Measurements from ENCODE around the gene FAM219A.
A peak's percentile ranks its signal among the peaks of the same experiment; 100 is the strongest.
"Not testable (repeated sequence)": the region's sequence is repeated elsewhere in the genome, so short reads cannot be mapped to it uniquely, and the experiment has no call there.

Gene FAM219A

DNA sequence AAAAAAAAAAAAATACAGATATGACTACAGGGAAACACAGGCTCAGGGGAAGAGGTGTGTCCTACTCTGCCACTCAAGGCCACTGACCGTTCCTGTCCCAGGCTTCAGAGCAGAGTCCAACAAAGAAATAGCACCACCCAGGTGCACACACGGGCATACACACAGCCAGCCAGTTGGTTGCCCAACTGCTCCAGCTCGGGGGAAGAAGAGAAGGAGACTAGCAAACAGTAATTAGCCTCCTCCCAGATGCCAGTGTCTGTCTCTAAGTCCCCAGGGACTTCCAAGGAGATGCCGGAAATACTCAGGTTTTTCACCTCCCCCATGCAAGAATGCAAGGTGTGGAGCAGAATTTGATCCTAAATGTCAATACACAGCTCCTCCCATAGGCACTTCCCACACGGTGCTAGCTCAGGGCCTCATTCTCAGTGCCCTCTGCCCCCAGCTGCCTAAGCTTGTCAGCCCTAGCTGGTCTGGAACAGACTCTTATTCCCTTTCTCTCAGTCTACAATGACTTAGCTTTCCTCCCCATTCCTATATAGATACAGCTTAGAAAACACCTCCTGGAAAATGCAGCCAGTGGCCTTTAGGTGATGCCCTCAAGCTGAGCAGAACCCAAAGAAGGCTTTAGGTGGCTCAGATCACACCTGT, 83.3 kb downstream of the FAM219A start:
- peak; percentile 14 to 60 for DNase-seq

DNA sequence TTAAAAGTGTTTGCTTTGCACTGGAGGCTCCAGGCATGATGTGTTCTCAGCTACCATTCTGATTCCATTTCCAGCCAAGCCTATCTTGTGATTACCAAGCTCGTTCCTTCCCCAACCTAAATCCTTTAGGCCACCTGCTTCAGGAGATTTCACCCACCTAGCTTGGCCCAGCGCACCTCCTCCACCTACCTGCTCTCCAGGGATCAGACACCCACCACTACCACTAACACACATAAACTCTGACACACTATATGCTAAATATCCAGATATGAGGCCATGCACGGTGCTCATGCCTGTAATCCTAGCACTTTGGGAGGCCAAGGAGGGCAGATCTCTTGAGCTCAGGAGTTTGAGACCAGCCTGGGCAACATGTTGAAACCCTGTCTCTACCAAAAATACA, 84.0 kb downstream of the FAM219A start:
- no peak for DNase-seq

- DNase-seq: no peak
These were observed 84.6 kb downstream of the FAM219A start for GRCh38 chr9:34373749-34374148.

- DNase-seq: no peak
These were observed 85.8 kb downstream of the FAM219A start for GRCh38 chr9:34372467-34373011.

DNA sequence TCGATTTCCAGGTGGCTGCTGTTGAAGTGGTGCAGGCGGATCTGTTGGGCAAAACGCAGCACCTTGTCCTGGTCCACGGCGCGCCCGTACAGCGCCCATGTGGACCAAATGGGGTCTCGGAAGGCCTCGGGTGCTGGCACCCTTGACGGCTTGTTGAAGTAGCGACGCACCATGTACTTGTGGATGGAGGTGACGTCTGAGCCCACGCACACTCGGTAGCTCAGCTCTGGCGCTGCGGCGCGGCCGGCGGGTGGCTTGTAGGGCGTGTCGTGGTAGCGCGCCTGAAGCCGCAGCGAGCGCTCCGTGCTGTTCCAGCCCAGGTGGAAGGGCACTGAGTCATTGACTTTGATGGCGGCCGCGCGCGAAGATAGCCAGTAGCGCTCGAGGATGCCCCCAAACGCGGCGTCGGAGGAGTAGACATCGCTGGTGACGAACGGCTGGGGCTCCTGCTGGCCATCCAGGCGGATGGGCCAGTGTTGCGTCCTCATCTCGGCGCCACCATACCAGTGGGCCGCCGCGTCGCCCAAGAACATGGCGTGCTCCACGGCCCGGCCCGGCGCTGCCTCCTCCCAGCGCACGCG, 86.4 kb downstream of the FAM219A start:
- no peak for DNase-seq

DNA sequence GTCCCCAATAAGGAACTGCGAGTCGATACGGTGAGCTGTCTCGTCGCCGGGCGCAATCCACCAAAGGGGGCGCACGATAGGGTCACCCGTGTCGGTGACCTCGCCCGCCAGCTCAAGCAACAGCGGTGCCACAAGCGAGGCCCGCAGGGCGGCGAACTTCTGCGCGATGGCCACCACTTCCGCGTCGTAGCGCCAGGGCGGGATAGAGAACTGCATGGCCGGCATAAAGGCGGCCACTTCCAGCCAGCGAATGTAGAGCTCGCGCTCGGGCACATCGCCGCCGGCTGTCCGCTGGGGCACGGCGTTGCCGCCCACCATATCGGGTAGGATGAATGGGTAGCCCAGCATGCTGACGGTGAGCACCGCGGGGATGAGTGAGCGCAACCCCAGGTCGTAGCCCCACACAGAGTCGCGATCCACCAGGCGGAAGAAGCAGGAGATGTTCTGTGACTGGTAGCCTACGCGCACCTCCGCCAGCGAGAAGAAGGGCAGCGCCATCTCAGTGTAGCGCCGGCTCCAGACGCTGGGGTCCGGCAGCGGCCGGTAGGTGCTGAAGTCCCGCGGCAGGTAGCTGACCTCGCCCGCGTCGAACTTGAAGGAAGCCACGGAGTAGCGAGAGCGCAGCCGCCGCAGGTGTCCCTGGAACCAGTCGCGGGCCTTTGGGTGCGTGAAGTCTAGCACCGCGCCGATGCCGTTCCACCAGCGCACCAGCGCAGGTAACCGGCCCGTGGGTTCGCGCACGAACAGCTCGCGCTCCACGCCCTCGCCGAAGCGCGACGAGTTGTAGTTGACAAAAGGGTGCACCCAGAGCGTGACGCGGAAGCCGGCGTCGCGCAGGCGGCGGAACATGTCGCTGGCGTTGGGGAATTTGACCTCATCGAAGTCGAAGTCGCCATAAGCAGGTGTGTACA, 87.1 kb downstream of the FAM219A start:
- DNase-seq: no peak

DNA sequence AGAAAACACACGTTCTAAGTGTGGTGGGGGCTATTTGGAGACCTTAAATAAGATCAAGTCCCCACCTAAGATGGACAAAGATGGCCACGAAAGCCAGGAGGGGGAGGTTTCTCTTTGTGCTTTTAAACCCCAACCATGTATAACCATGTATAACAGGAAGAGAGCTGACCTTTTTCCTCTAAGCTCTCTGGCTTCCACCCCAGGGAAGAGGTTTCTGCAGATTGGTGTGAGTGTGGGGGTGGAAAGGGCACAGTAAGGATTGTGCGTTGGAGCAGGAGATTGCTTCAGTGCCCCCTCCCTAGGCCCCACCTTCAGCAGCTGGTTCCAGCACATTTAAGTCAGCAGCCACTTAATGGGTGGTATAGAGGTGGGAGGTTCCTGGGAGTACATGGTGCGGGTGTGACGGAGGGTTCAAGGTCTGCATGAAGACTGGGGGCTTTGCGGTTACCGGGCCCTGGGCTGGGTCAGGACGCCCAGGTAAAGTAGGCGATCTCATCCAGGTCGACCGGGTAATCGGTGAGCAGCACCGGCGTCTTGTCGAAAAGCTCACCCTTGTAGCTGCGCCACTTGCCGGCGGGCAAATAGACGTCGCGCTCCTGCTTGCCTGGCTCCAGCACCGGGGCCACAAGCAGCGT, 87.9 kb downstream of the FAM219A start:
- no peak for DNase-seq

GRCh38 chr9:34369636-34370035, 88.7 kb downstream of the FAM219A start:
- DNase-seq: no peak

DNA sequence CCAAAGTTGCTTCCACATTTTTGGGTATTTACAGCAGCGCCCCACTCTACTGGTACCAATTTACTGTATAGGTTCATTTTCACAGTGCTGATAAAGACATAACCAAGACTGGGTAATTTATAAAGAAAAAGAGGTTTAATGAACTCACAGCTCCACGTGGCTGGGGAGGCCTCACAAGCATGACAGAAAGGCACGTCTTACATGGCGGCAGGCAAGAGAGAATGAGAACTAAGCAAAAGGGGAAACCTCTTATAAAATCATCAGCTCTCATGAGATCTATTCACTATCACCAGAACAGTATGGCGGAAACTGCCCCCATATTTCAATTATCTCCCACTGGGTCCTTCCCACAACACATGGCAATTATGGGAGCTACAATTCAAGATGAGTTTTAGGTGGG, 89.6 kb downstream of the FAM219A start:
- DNase-seq: not testable (repeated sequence)

DNA sequence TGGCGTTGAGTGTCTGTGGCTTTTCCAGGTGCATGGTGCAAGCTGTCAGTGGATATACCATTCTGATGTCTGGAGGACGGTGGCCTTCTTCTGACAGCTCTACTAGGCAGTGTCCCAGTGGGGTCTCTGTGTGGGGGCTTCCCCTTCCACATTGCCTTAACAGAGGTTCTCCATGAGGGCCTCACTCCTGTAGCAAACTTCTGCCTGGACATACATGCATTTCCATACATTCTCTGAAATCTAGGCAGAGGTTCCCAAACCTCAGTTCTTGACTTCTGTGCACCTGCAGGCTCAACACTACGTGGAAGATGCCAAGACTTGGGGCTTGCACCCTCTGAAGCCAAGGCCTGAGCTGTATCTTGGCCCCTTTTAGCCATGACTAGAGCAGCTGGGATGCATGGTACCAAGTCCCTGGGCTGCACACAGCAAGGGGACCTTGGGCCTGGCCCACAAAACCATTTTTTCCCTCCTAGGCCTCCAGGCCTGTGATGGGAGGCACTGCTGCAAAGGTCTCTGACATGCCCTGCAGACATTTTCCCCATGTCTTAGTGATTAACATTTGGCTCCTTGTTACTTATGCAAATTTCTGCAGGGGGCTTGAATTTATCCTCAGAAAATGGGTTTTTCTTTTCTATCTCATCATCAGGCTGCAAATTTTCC, 90.5 kb downstream of the FAM219A start:
- not testable (repeated sequence) for DNase-seq

- DNase-seq: no peak
These were observed 92.0 kb downstream of the FAM219A start for GRCh38 chr9:34366365-34366764.

GRCh38 chr9:34365282-34365681, 93.1 kb downstream of the FAM219A start:
- DNase-seq: no peak

DNA sequence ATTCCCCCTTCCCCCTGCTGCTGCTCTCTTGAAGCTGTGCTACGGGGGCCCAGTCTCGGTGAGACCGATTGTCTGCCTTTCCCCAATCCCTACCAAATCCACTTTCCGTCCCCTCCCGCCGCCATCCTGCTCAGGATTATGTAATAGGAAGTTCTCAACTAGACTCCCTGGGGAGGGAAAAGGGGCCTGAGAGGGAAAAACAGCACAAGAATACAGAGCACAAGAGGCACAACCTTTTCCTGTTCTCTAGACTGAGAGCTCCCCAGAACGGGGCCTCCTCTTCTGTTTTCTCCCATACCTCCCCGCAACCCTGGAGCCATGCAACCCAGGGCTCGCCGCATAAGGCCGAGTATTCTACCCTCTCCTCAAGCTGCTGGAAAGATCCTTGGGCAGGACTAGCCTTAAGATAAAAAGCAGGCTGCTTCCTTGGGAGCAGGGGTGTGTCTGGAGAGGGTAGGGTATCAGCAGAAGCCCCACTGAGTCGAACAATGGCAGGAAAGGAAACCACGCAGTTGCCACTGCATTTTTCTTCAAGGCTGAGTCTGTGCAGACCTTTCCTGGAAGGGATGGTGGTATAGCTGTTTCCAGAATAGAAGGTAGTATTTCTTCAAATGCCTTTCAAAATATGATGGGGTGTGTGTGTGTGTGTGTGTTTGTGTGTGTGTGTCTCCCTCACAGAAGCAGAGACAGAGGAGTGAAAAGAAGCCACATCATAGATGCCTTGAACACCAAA, 94.6 kb downstream of the FAM219A start:
- no peak for DNase-seq

- DNase-seq: no peak
These were observed 95.7 kb downstream of the FAM219A start for GRCh38 chr9:34362614-34363214.

DNA sequence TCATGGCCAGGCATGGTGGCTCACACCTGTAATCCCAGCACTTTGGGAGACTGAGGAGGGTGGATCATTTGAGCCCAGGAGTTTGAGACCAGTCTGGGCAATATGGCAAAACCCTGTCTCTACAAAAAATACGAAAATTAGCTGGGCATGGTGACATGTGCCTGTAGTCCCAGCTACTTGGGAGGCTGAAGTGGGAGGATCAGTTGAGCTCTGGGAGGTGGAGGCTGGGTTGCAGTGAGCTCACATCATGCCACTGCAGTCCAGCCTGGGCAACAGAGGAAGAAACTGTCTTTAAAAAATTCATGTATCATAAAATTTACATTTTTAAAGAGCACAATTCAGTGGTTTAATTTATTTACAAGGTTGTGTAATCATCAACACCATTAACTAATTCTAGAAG, 105.4 kb downstream of the FAM219A start:
- DNase-seq: not testable (repeated sequence)

DNA sequence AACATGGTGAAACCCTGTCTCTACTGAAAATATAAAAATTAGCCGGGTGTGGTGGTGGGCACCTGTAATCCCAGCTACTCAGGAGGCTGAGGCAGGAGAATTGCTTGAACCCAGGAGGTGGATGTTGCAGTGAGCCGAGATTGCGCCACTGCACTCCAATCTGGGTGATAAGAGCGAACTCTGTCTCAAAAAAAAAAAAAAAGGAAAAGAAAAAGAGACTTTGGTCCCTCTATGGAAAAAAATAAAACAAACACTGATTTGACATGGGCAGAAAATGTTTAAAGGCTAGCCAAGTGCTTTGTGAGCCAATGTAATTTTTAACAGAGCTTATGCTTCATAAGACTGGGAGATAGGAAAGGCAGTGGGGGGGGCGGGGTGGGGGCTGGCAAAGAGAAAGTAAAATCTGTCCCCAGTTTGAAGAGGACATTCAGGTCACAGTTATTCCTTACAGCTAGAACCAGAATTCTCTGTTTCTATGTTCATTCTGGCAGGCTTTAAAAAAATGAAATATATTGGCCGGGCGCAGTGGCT, 106.2 kb downstream of the FAM219A start:
- DNase-seq: not testable (repeated sequence)

- DNase-seq: no peak
These were observed 109.0 kb downstream of the FAM219A start for GRCh38 chr9:34349324-34349723.

Data from NCI-H187 (cell line).